ENCODE data around the gene SPSB4.
"Not testable (repeated sequence)": the region's sequence is repeated elsewhere in the genome, so short reads cannot be mapped to it uniquely, and the experiment has no call there.

The SPSB4 gene

GRCh38 chr3:141050576-141051442 lies at the start of gene SPSB4:
TSS of gene SPSB4 (plus strand) at chr3:141051347. CDS start at chr3:141066105, 14,758 bp downstream.
- DNase-seq (ENCODE audit: insufficient read length, low spot score) (no peak), FAIRE-seq (no peak)
- TF ChIP-seq POLR2A (IDR thresholded peaks at IDR 0.05; ENCODE audit: low read depth, low read length) = no peak

DNA sequence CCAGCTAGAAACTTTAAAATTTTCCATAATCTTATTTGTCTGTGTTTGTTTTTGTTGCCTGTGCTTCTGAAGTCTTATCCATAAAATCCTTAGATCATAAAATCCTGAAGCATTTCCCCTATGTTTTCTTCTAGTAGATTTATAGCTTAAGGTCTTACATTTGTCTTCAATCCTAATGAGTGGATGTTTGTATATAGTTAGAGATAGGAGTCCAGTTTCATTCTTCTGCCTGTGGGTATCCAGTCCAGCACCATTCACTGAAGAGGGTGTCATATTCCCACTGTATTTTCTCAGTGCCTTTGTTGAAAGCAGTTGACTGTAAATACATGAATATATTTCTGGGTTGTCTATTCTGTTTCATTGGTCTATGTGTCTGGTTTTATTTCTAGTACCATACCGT lies 44.8 kb upstream of the SPSB4 start:
- FAIRE-seq (no peak), DNase-seq (ENCODE audit: insufficient read length, low spot score) (no peak)
- no peak for TF ChIP-seq POLR2A (IDR thresholded peaks at IDR 0.05; ENCODE audit: low read depth, low read length)

DNA sequence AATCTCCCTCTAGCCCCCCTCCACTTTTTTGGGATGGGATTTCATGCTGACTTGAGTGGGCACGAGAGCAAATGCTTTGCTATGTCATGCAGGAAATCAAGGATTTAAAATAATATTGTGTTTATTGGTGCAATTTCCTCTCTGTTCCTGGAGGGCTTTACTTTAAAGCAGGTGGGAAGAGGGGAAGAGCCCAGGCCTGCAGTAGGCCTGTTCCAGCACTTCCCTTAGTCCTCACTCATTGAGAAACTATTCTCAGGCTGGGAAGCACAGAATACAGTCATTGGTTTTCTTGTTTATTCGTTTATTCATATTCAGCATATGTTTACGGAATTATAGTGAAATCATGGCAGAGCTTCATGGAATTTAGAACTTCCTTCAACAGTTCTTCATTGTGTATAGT lies 41.7 kb upstream of the SPSB4 start:
- no peak for TF ChIP-seq POLR2A (IDR thresholded peaks at IDR 0.05; ENCODE audit: low read depth, low read length)
- DNase-seq (ENCODE audit: insufficient read length, low spot score) = no peak
- FAIRE-seq = no peak

DNA sequence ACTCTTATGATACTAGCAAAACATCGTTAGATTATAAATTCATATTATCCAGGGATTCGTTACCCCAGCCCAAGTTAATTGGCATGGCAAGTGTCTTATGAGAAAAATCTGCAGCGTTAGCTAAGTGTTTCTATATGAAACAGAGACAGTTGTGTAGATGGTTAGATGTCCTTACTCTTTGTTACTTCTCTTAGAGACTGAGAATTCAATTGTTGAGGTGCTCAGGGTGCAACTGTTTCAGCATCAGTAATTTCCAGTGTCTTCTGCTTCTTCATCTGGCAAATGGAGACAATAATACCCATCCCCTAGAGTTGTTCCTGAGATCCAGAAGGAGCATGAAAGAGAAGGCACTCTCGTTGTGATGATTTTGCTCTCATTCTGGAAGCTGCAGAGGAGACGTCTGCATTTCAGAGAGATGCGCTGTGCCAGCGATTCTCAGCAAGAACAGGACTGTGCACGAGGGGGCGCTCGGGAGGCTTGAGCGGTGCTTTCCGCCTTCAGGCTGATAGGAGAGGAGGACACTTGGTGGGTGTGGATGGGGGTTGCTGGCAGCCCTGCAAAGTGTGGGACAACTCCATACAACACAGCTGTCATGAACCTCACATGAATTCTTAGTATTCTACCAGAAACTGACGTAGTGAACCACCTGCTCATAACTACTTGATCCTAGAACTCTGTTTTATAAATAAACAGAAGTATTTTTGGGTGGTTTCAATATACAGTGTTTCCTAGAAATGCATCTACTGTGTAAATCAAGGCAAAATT lies 39.7 kb upstream of the SPSB4 start:
- DNase-seq (ENCODE audit: insufficient read length, low spot score) (peak; percentile 35), FAIRE-seq (peak; percentile 92)
- TF ChIP-seq POLR2A (IDR thresholded peaks at IDR 0.05; ENCODE audit: low read depth, low read length) = no peak

- DNase-seq (ENCODE audit: insufficient read length, low spot score) (no peak), FAIRE-seq (no peak)
- TF ChIP-seq POLR2A (IDR thresholded peaks at IDR 0.05; ENCODE audit: low read depth, low read length) = no peak
Observed at GRCh38 chr3:141011997-141012262, 39.2 kb upstream of the SPSB4 start.

DNA sequence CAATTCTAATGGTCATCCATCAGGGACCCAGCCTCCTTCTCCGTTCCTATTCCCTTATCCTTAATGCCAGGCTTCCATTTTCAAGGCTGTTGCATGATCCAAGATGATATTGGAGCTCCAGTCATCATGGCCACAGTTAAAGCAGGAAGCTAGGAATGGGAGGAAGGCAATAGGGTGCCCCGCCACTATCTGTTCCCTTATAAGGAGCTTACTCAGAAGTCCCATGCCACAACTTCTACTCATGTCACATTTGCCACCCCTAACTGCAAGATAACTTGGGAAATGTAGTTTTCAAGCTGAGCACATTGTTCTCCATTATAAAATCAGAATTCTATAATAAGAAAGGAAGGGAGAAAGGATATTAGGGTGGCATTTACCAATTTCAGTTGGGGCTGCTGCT lies 38.6 kb upstream of the SPSB4 start:
- no peak for TF ChIP-seq POLR2A (IDR thresholded peaks at IDR 0.05; ENCODE audit: low read depth, low read length)
- DNase-seq (ENCODE audit: insufficient read length, low spot score) (no peak), FAIRE-seq (no peak)

DNA sequence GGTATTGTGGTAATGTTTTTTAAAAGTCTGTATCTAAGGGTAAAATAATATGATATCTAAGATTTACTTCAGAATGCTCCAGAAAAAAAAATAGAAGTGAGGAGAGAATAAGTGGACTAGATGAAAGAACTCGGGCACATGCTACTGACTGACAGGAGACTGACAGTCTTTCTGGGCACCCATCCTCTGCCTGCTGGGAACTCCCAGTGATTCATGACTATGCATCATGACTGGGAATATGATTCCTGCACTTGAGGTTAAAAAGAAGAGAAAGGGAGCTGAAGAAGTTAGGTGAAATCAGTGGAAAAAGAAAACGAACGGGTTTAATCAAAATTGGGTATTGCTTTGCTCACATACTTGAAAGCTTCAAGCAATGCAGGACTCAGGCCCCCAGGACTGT lies 35.7 kb upstream of the SPSB4 start:
- FAIRE-seq (no peak), DNase-seq (ENCODE audit: insufficient read length, low spot score) (no peak)
- no peak for TF ChIP-seq POLR2A (IDR thresholded peaks at IDR 0.05; ENCODE audit: low read depth, low read length)

DNA sequence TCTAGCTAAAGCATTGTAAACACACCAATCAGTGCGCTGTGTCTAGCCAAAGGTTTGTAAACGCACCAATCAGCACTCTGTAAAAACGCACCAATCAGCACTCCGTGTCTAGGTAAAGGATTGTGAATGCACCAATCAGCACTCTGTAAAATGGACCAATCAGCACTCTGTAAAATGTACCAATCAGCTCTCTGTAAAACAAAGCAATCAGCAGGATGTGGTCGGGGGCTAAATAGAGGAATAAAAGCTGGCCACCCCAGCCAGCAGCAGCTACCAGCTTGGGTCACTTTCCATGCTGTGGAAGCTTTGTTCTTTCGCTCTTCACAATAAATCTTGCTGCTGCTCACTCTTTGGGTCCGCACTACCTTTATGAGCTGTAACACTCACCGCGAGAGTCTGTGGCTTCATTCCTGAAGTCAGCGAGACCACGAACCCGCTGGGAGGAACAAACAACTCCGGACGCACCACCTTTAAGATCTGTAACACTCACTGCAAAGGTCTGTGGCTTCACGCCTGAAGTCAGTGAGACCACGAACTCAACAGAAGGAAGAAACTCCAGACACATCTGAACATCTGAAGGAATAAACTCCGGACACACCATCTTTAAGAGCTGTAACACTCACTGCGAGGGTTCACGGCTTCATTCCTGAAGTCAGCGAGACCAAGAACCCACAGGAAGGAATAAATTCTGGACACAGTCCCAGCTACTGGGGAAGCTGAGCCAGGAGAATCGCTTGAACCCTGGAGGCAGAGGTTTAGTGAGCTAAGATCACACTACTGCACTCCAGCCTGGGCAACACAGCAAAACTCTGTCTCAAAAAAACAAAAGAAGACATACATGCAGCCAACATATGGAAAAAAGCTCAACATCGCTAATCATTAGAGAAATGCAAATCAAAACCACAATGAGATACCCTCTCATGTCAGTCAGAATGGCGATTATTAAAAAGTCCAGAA lies 33.5 kb upstream of the SPSB4 start:
- not testable (repeated sequence) for DNase-seq (ENCODE audit: insufficient read length, low spot score); FAIRE-seq

DNA sequence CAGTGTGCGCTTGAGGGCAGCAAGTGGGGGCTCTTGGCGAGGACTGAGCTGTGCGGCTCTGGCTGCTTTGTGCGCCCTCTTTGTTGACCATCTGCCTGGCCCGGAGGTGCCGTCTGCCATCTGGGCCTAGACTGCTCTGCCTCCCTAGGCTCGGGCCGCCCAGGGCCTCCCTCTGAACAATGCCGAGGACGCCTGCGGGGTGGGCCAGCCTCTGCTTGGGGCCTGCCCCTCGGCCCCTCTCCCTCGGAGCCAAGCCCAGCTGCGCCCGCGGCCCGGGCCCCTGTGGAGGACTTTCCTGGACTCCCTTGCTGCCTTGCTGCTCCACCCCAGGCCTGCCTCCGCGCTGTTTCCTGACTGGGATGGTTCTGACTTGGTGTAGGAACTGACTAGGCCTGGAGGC lies 31.9 kb upstream of the SPSB4 start:
- DNase-seq (ENCODE audit: insufficient read length, low spot score) = no peak
- FAIRE-seq = no peak
- TF ChIP-seq POLR2A (IDR thresholded peaks at IDR 0.05; ENCODE audit: low read depth, low read length) = no peak

- DNase-seq (ENCODE audit: insufficient read length, low spot score) = peak; percentile 17
- peak; percentile 65 for FAIRE-seq
- no peak for TF ChIP-seq POLR2A (IDR thresholded peaks at IDR 0.05; ENCODE audit: low read depth, low read length)
Observed at GRCh38 chr3:141020143-141020830, 30.9 kb upstream of the SPSB4 start.

- DNase-seq (ENCODE audit: insufficient read length, low spot score) (no peak), FAIRE-seq (no peak)
- TF ChIP-seq POLR2A (IDR thresholded peaks at IDR 0.05; ENCODE audit: low read depth, low read length) = no peak
Observed at GRCh38 chr3:141021261-141021660, 29.9 kb upstream of the SPSB4 start.

GRCh38 chr3:141030296-141030695 lies 20.9 kb upstream of the SPSB4 start:
- TF ChIP-seq POLR2A (IDR thresholded peaks at IDR 0.05; ENCODE audit: low read depth, low read length) = no peak
- FAIRE-seq = no peak
- DNase-seq (ENCODE audit: insufficient read length, low spot score) = no peak

DNA sequence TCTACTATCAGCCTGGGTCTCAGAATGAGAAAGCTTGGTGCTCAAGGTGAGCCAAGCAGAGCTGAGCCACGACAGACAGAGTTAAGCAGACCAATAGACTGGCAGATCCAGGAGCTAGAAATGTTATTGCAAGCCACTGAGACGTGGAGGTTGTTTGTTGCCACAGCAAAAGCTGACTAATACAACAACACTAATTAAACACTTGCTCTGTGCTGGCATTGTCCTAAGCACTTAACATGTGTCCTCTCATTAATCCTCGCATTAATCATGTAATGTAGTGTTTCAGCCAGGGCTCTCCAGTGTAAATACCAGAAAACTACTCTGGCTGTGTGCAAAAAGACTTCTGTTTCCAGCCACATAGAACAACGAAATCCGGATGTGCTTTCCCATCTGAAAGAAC lies 11.6 kb upstream of the SPSB4 start:
- TF ChIP-seq POLR2A (IDR thresholded peaks at IDR 0.05; ENCODE audit: low read depth, low read length) = no peak
- no peak for FAIRE-seq
- DNase-seq (ENCODE audit: insufficient read length, low spot score) = no peak

All from H54 (cell line).